Panc1 (cell line): ENCODE data around the gene AUP1.

Experiments
- CTCF ChIP-seq: fragments of 450-650 bp; IDR thresholded peaks from 2 replicates; pipeline ENCODE4 v1.5.1; 2017; ENCODE audit warnings: mild to moderate bottlenecking
- POLR2AphosphoS5 ChIP-seq: IDR thresholded peaks from 2 replicates; pipeline ENCODE4 v1.6.1; 2012; ENCODE audit warnings: mild to moderate bottlenecking, low read depth, low read length, moderate library complexity
- SIN3A ChIP-seq: IDR thresholded peaks from 2 replicates; pipeline ENCODE4 v1.6.1; 2012; ENCODE audit warnings: low read depth, mild to moderate bottlenecking, low read length, moderate library complexity, borderline replicate concordance; ENCODE audit not compliant: insufficient read depth
- TCF7L2 ChIP-seq: IDR thresholded peaks from 2 replicates; pipeline ENCODE4 v1.6.1; 2011; ENCODE audit warnings: mild to moderate bottlenecking, low read depth, low read length, inconsistent platforms
- TF ChIP-seq, protein P1 (sequence below), 2 experiments: IDR thresholded peaks; 2 replicates each; pipeline ENCODE4 v1.6.1; 2011 to 2012; ENCODE audit warnings: low read depth in 2 of 2, control low read depth in 1 of 2, low read length in 1 of 2, mild to moderate bottlenecking in 1 of 2, moderate library complexity in 1 of 2; ENCODE audit not compliant: insufficient read depth in 1 of 2

- TF ChIP-seq CTCF: no peak
- no peak for TF ChIP-seq POLR2AphosphoS5
- no peak for TF ChIP-seq TCF7L2
- TF ChIP-seq, protein P1, sequence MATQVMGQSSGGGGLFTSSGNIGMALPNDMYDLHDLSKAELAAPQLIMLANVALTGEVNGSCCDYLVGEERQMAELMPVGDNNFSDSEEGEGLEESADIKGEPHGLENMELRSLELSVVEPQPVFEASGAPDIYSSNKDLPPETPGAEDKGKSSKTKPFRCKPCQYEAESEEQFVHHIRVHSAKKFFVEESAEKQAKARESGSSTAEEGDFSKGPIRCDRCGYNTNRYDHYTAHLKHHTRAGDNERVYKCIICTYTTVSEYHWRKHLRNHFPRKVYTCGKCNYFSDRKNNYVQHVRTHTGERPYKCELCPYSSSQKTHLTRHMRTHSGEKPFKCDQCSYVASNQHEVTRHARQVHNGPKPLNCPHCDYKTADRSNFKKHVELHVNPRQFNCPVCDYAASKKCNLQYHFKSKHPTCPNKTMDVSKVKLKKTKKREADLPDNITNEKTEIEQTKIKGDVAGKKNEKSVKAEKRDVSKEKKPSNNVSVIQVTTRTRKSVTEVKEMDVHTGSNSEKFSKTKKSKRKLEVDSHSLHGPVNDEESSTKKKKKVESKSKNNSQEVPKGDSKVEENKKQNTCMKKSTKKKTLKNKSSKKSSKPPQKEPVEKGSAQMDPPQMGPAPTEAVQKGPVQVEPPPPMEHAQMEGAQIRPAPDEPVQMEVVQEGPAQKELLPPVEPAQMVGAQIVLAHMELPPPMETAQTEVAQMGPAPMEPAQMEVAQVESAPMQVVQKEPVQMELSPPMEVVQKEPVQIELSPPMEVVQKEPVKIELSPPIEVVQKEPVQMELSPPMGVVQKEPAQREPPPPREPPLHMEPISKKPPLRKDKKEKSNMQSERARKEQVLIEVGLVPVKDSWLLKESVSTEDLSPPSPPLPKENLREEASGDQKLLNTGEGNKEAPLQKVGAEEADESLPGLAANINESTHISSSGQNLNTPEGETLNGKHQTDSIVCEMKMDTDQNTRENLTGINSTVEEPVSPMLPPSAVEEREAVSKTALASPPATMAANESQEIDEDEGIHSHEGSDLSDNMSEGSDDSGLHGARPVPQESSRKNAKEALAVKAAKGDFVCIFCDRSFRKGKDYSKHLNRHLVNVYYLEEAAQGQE (IDR thresholded peaks at IDR 0.05; ENCODE audit: insufficient read depth in 1 of 2, low read depth in 2 of 2, low read length in 1 of 2): no peak
- TF ChIP-seq SIN3A: no peak
These were observed 27.4 kb upstream of the AUP1 start for GRCh38 chr2:74556831-74557370.
